Bronchial epithelial cell (primary cell): ENCODE results near the gene KLHL7. TPM values are rescaled to one million over a fixed set of nuclear protein-coding genes. Genes with fewer than 3 reads are reported as not detected.

Experiments used
- DNase-seq: peaks from one replicate; pipeline ENCODE4 v3.0.0-alpha.2; 2010; ENCODE audit warnings: low read depth
- FAIRE-seq: peaks from 2 replicates; lab custom pipeline; 2011; peaks lifted over from hg19 to GRCh38; lab: Jason Lieb, UNC
- H3K27me3 ChIP-seq: 2 replicates; pipeline ENCODE4 v1.5.1; 2011; ENCODE audit warnings: low read length; ENCODE audit not compliant: control insufficient read depth, insufficient read depth
- H3K36me3 ChIP-seq: 2 replicates; pipeline ENCODE4 v1.5.1; 2011; ENCODE audit warnings: low read length; ENCODE audit not compliant: control insufficient read depth, insufficient read depth
- H3K4me3 ChIP-seq: 2 replicates; pipeline ENCODE4 v1.5.1; 2011; ENCODE audit warnings: mild to moderate bottlenecking, low read depth, low read length, control low read depth
- total RNA-seq: library from RNA; depleted of rRNA; stranded (reverse); fragments of >200 nt; gene quantifications from 2 replicates; pipeline ENCODE4 v1.2.1, GENCODE V29; 2014
- TF ChIP-seq, protein P1 (sequence below): IDR thresholded peaks from 2 replicates; pipeline ENCODE4 v1.5.1; 2011; ENCODE audit warnings: mild to moderate bottlenecking, moderate library complexity, low read length, control low read depth, inconsistent platforms; ENCODE audit not compliant: insufficient read depth, severe bottlenecking

The KLHL7 gene
- total RNA-seq, 1 donor from 2014 or later = 20.8 TPM

DNA sequence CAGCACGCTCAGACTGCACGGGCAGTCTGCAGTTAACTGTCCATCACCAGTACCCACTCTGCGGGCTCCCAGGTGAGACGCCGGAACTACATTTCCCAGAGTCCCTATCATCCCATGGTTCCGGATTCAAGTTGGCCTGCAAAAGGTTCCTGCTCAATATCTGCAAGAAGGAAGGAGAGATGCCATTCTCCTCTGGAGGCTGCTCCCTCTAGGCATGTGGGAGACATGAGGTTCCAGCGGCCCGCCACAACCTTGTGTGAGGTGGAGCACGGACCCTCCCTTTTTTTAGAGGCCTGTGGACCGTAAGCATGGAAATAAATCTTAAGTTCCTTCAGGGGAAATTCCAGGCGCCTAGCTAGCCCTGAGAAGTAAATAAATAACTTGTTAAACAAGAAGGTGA lies 106.0 kb downstream of the KLHL7 start:
- Histone ChIP-seq H3K27me3 (no peaks in the 10 kb centered on the region), H3K36me3 (no peaks in the 10 kb centered on the region), H3K4me3 (no peak overlapping the region)
- FAIRE-seq = no peak
- TF ChIP-seq, protein P1, sequence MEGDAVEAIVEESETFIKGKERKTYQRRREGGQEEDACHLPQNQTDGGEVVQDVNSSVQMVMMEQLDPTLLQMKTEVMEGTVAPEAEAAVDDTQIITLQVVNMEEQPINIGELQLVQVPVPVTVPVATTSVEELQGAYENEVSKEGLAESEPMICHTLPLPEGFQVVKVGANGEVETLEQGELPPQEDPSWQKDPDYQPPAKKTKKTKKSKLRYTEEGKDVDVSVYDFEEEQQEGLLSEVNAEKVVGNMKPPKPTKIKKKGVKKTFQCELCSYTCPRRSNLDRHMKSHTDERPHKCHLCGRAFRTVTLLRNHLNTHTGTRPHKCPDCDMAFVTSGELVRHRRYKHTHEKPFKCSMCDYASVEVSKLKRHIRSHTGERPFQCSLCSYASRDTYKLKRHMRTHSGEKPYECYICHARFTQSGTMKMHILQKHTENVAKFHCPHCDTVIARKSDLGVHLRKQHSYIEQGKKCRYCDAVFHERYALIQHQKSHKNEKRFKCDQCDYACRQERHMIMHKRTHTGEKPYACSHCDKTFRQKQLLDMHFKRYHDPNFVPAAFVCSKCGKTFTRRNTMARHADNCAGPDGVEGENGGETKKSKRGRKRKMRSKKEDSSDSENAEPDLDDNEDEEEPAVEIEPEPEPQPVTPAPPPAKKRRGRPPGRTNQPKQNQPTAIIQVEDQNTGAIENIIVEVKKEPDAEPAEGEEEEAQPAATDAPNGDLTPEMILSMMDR = no peak
- DNase-seq = no peak

DNA sequence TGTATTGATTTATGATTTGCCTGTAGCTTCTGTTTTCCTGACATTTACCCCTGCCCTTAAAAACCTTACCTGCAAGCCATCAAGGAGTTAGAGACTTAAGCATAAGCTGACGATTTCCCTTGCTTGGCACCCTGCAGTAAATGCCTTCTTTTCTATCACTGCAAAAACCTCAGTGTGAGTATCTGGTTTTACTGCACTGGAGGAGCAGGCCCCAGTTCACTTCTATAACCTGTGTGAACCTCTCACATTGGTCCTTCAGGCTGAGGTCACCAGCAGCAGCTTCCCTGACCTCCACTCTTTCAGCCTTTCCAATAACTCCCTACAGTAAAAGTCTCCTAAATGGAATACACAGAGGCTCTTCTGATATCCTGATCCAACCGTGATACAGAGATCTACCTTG lies 106.8 kb downstream of the KLHL7 start:
- no peaks in the 10 kb centered on the region for H3K36me3 ChIP-seq
- FAIRE-seq = no peak
- no peak for DNase-seq
- TF ChIP-seq, protein P1 = no peak
- no peaks in the 10 kb centered on the region for H3K27me3 ChIP-seq
- H3K4me3 ChIP-seq = no peak overlapping the region

DNA sequence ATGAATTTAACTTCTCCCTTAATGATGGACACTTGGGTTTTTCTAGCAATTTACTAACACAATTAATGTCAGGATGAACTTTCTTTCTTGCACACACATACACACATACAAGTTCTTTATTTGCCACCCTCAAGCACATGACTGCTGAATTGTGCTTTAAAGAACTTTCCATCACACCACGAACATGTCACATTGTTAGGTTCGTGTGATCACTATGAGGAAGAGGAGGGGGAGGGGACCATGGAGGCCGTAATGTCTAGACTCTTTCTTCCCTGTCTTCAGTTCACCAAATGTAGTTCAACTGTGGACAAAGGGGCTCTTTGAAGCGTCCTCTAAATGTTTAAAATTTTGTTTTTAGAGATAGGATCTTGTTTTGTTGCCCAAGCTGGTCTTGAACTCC lies 107.3 kb downstream of the KLHL7 start:
- no peak for DNase-seq
- FAIRE-seq = peak; percentile 85
- Histone ChIP-seq H3K4me3 (no peak overlapping the region), H3K36me3 (no peaks in the 10 kb centered on the region), H3K27me3 (no peaks in the 10 kb centered on the region)
- TF ChIP-seq, protein P1 = no peak

DNA sequence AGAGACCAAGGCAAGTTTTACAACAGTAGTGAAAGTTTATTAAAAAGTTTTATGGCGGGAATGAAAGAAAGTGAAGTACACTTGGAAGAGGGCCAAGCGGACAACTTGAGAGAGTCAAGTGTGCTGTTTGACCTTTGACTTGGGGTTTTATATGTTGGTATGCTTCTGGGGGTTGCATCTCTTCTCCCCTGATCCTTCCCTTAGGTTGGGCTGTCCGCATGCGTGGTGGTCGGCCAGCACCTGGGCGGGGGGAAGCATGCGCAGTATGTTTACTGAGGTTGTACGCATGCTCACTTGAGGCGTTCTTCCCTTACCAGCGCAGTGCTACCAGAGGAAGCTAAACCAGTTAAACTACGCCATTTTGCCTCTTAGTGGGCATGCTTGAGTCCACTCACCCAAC lies 108.2 kb downstream of the KLHL7 start:
- Histone ChIP-seq H3K36me3 (no peaks in the 10 kb centered on the region), H3K4me3 (no peak overlapping the region), H3K27me3 (no peaks in the 10 kb centered on the region)
- FAIRE-seq (no peak), DNase-seq (no peak)
- TF ChIP-seq, protein P1 = no peak

DNA sequence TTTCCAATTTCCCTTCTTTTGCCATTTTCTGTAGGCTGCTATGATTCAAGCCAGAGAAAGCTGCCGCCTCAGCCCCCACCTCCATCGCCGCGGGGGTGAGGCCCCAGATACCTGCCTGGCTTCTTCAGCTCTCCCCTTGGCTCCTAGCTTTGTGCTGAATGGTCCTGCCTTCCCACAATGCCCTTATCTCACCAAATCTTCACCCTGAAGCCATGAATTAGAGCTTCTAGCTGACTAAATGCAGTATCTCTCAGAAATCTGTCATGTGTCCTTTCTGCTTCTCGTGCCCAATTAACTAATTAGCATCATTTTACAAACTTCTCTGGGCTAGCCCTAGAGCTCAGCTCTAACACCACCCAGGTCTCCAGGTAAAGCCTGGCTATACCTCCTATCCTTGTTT lies 108.8 kb downstream of the KLHL7 start:
- H3K4me3 ChIP-seq = no peak overlapping the region
- TF ChIP-seq, protein P1 = no peak
- DNase-seq (no peak), FAIRE-seq (no peak)
- H3K36me3 ChIP-seq = no peaks in the 10 kb centered on the region
- H3K27me3 ChIP-seq = no peaks in the 10 kb centered on the region

DNA sequence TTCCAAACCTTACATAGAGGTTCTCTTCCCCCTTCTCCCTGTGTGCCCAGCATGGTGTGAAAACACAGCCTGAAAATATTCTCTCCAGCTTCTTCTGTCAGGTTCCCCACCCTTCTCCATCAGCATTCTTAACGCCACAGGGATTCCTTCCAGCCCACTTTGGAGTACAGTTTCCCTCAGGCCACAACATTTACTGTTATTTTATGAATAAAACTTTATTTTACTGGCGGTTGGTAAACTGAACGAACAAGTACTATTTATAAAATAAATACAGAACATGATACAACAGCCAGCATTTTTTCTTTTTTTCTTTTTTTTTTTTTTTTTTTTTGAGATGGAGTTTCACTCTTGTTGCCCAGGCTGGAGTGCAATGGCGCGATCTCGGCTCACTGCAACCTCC lies 109.4 kb downstream of the KLHL7 start:
- TF ChIP-seq, protein P1 = no peak
- Histone ChIP-seq H3K36me3 (no peaks in the 10 kb centered on the region), H3K4me3 (no peak overlapping the region), H3K27me3 (no peaks in the 10 kb centered on the region)
- no peak for FAIRE-seq
- DNase-seq = no peak
